DMS 273 (cell line): ENCODE measurements around the gene MED6.

Source experiments
- DNase-seq: peaks from one replicate; lab custom pipeline; 2025; ENCODE audit not compliant: unreplicated experiment; lab: John Stamatoyannopoulos, UW

MED6 gene

GRCh38 chr14:70599345-70599744 is 1.1 kb downstream of the MED6 start:
- DNase-seq, result no peak

- no peak for DNase-seq
Measured at GRCh38 chr14:70597731-70598130, 2.7 kb downstream of the MED6 start.

GRCh38 chr14:70595443-70596185 is 4.8 kb downstream of the MED6 start:
- DNase-seq, result no peak

GRCh38 chr14:70594461-70594860 is 6.0 kb downstream of the MED6 start:
- DNase-seq, result no peak

GRCh38 chr14:70585231-70585630 is 15.2 kb downstream of the MED6 start:
- DNase-seq, result peak; percentile 6

GRCh38 chr14:70576891-70577290 is 23.6 kb downstream of the MED6 start:
- no peak for DNase-seq

- no peak for DNase-seq
Measured at GRCh38 chr14:70573050-70573449, 27.4 kb downstream of the MED6 start.

GRCh38 chr14:70571139-70571538 is 29.3 kb downstream of the MED6 start:
- no peak for DNase-seq

- DNase-seq, result peak; percentile 52
Measured at GRCh38 chr14:70567791-70568190, 32.7 kb downstream of the MED6 start.

- peak; percentile 2 for DNase-seq
Measured at GRCh38 chr14:70563869-70564268, 36.6 kb downstream of the MED6 start.

- DNase-seq, result no peak
Measured at GRCh38 chr14:70563417-70563816, 37.0 kb downstream of the MED6 start.

GRCh38 chr14:70558356-70558755 is 42.1 kb downstream of the MED6 start:
- DNase-seq, result no peak

GRCh38 chr14:70555890-70556289 is 44.6 kb downstream of the MED6 start:
- no peak for DNase-seq

- no peak for DNase-seq
Measured at GRCh38 chr14:70538087-70538486, 62.4 kb downstream of the MED6 start.

- DNase-seq, result no peak
Measured at GRCh38 chr14:70536830-70537229, 63.6 kb downstream of the MED6 start.

GRCh38 chr14:70534904-70535303 is 65.6 kb downstream of the MED6 start, which contains the start of gene ADAM20:
ADAM20 (minus strand) TSS chr14:70535004; CDS start chr14:70524757, 10,247 bp downstream.
- no peak for DNase-seq
